Osteoblast (primary cell): ENCODE results near the gene ASTL. TPM values are rescaled to one million over a fixed set of nuclear protein-coding genes. Genes with fewer than 3 reads are reported as not detected.
A peak's percentile ranks its signal among the peaks of the same experiment; 100 is the strongest.

Experiments
- DNase-seq: peaks from one replicate; pipeline ENCODE4 v3.0.0; 2011; ENCODE audit warnings: low spot score, mixed read lengths; ENCODE audit not compliant: insufficient read length; ENCODE audit errors: missing footprints
- H2AFZ ChIP-seq: 2 replicates; pipeline ENCODE4 v1.6.0; 2011; ENCODE audit warnings: mild to moderate bottlenecking, low read length
- H3K27ac ChIP-seq: 2 replicates; pipeline ENCODE4 v1.5.1; 2011; ENCODE audit warnings: mild to moderate bottlenecking, low read depth, low read length, moderate library complexity
- H3K27me3 ChIP-seq: 2 replicates; pipeline ENCODE4 v1.6.0; 2012; ENCODE audit warnings: mild to moderate bottlenecking, control low read depth, inconsistent platforms, low read length, moderate library complexity; ENCODE audit not compliant: insufficient read depth
- H3K36me3 ChIP-seq: 2 replicates; pipeline ENCODE4 v1.5.1; 2011; ENCODE audit warnings: mild to moderate bottlenecking, low read length, control low read depth, moderate library complexity; ENCODE audit not compliant: insufficient read depth
- H3K4me1 ChIP-seq: 2 replicates; pipeline ENCODE4 v1.5.1; 2011; ENCODE audit warnings: mild to moderate bottlenecking, low read length, control low read depth, moderate library complexity; ENCODE audit not compliant: insufficient read depth
- H3K4me2 ChIP-seq: 2 replicates; pipeline ENCODE4 v1.6.0; 2011; ENCODE audit warnings: mild to moderate bottlenecking, low read length; ENCODE audit not compliant: insufficient read depth
- H3K4me3 ChIP-seq: fragments of 200-600 bp; sonication (generic); 3 replicates; pipeline ENCODE4 v1.5.1; 2012; ENCODE audit warnings: mild to moderate bottlenecking, low read length, inconsistent platforms; ENCODE audit not compliant: insufficient read depth
- H3K79me2 ChIP-seq: 2 replicates; pipeline ENCODE4 v1.6.0; 2012; ENCODE audit warnings: mild to moderate bottlenecking, low read length, control low read depth, inconsistent platforms; ENCODE audit not compliant: insufficient read depth
- H3K9me3 ChIP-seq: 2 replicates; pipeline ENCODE4 v1.5.1; 2011; ENCODE audit warnings: low read depth, low read length, control low read depth
- H4K20me1 ChIP-seq: 2 replicates; pipeline ENCODE4 v1.6.0; 2012; ENCODE audit warnings: mild to moderate bottlenecking, low read length, control low read depth; ENCODE audit not compliant: insufficient read depth
- CTCF ChIP-seq: IDR thresholded peaks from 2 replicates; pipeline ENCODE4 v1.5.1; 2011; ENCODE audit warnings: mild to moderate bottlenecking, low read depth, low read length, moderate library complexity; ENCODE audit errors: extremely low read depth
- total RNA-seq: library from RNA; depleted of rRNA; stranded (reverse); fragments of >200 nt; gene quantifications from 2 replicates; pipeline ENCODE4 v1.2.3, GENCODE V29; 2012

Gene ASTL
- total RNA-seq, 1 donor = not detected

- no peak overlapping the region for H2AFZ ChIP-seq
- no peak overlapping the region for H3K4me3 ChIP-seq
- TF ChIP-seq CTCF = no peak
- no peak overlapping the region for H3K27ac ChIP-seq
- peaks cover 3% of the 10 kb centered on the region for H3K4me1 ChIP-seq
- no peak overlapping the region for H3K4me2 ChIP-seq
- no peaks in the 10 kb centered on the region for H3K9me3 ChIP-seq
- peaks cover 5% of the 10 kb centered on the region for H4K20me1 ChIP-seq
- peaks cover 5% of the 10 kb centered on the region for H3K27me3 ChIP-seq
- peak; percentile 54 for DNase-seq
- H3K36me3 ChIP-seq = no peaks in the 10 kb centered on the region
- peaks cover 1% of the 10 kb centered on the region for H3K79me2 ChIP-seq
Observed at GRCh38 chr2:96139181-96139758, 968 bp upstream of the ASTL start.

DNA sequence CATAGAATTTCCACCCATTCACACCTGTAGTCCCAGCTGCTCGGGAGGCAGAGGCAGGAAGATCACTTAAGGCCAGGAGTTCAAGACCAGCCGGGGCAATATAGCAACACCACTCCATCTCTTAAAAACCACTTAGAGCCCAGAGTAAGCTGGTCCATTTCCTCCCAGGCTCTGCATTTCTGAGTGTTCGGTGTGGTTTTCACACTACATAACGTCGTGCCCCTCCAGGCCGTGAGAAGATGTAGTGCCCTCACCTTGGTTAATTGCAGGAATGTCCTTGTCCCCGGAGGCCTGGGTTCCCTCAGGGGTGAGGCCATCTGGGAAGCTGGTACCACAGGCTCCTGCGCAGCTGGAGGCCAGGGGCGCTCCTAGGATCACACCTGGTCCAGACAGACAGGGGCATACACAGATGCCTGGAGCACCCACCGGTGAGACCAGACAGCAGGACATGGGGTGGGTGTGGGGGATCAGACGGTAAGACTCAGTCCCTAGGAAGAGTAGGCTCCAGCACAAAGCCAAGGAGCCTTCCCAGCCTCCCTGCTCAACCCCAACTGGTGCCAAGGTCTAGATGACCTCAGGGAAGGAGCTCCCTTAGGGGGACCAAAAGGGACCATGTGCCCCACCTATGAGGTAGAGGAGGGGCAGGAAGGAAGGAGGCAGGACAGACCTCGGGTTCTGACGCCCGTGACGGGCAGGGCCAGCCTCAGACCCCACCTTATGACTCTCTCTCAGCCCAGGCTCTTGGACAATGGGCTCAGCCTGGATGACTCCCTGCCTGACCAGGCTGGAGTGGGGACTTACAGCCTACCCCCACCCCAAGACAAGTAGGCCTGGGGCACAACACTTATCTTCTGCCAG is 752 bp downstream of the ASTL start:
- Histone ChIP-seq H3K4me2 (no peak overlapping the region), H3K27ac (no peak overlapping the region), H3K79me2 (no peaks in the 10 kb centered on the region), H3K9me3 (no peaks in the 10 kb centered on the region), H4K20me1 (peaks cover 2% of the 10 kb centered on the region), H3K4me3 (no peak overlapping the region), H3K27me3 (peaks cover 9% of the 10 kb centered on the region), H3K36me3 (no peaks in the 10 kb centered on the region), H2AFZ (no peak overlapping the region), H3K4me1 (no peaks in the 10 kb centered on the region)
- no peak for TF ChIP-seq CTCF
- peak; percentile 79 for DNase-seq

GRCh38 chr2:96136129-96136720 is 2.1 kb downstream of the ASTL start:
- TF ChIP-seq CTCF = no peak
- Histone ChIP-seq H2AFZ (no peak overlapping the region), H3K9me3 (no peaks in the 10 kb centered on the region), H3K27me3 (peaks cover 9% of the 10 kb centered on the region), H3K27ac (no peak overlapping the region), H3K4me3 (no peak overlapping the region), H3K4me2 (no peak overlapping the region), H4K20me1 (peaks cover 2% of the 10 kb centered on the region), H3K36me3 (no peaks in the 10 kb centered on the region), H3K4me1 (no peaks in the 10 kb centered on the region), H3K79me2 (no peaks in the 10 kb centered on the region)
- DNase-seq = peak; percentile 29

GRCh38 chr2:96135621-96136020 is 2.7 kb downstream of the ASTL start:
- Histone ChIP-seq H3K36me3 (no peaks in the 10 kb centered on the region), H2AFZ (no peak overlapping the region), H3K4me2 (no peak overlapping the region), H3K4me3 (no peak overlapping the region), H3K27ac (no peak overlapping the region), H3K9me3 (no peaks in the 10 kb centered on the region), H4K20me1 (peaks cover 2% of the 10 kb centered on the region), H3K4me1 (no peaks in the 10 kb centered on the region), H3K27me3 (peaks cover 12% of the 10 kb centered on the region), H3K79me2 (no peaks in the 10 kb centered on the region)
- no peak for TF ChIP-seq CTCF
- DNase-seq = no peak
